HCT116 (cell line): ENCODE data around the gene IFI35. TPM values are rescaled to one million over a fixed set of nuclear protein-coding genes. Genes with fewer than 3 reads are reported as not detected.

ENCODE experiments used
- total RNA-seq: library from RNA; stranded (reverse); gene quantifications from one replicate; pipeline ENCODE4 v1.2.1, GENCODE V29; 2021; ENCODE audit not compliant: unreplicated experiment

IFI35 gene
- total RNA-seq, 1 experiment from 2014 or later = 14.8 TPM

Other genes with a start within 250 kb of the IFI35 start
- gene RAMP2, start 245.6 kb upstream of the IFI35 start, total RNA-seq = not detected
- 57.0 TPM for gene VPS25, start 233.3 kb upstream of the IFI35 start, total RNA-seq
- 4.5 TPM for gene WNK4, start 226.2 kb upstream of the IFI35 start, total RNA-seq
- 37.1 TPM for gene COA3, start 208.1 kb upstream of the IFI35 start, total RNA-seq
- gene CNTD1, start 207.9 kb upstream of the IFI35 start, total RNA-seq = not detected
- gene BECN1, start 182.5 kb upstream of the IFI35 start, total RNA-seq = 84.3 TPM
- gene PSME3, start 173.4 kb upstream of the IFI35 start, total RNA-seq = 163 TPM
- 8.0 TPM for gene AOC2, start 162.2 kb upstream of the IFI35 start, total RNA-seq
- gene AOC3, start 155.6 kb upstream of the IFI35 start, total RNA-seq = 5.9 TPM
- 0.10 TPM for gene G6PC1, start 106.0 kb upstream of the IFI35 start, total RNA-seq
- 65.9 TPM for gene AARSD1, start 42.3 kb upstream of the IFI35 start, total RNA-seq
- gene PTGES3L, start 26.7 kb upstream of the IFI35 start, total RNA-seq = 1.7 TPM
- gene RUNDC1, start 26.2 kb upstream of the IFI35 start, total RNA-seq = 13.0 TPM
- gene RPL27, start 8.4 kb upstream of the IFI35 start, total RNA-seq = 1,295 TPM
- 197 TPM for gene VAT1, start 15.6 kb downstream of the IFI35 start, total RNA-seq
- gene RND2, start 18.4 kb downstream of the IFI35 start, total RNA-seq = 0.66 TPM
- gene BRCA1, start 118.6 kb downstream of the IFI35 start, total RNA-seq = 44.1 TPM
- 60.8 TPM for gene NBR1, start 164.4 kb downstream of the IFI35 start, total RNA-seq
- 3.5 TPM for gene TMEM106A, start 205.1 kb downstream of the IFI35 start, total RNA-seq
- gene CCDC200, start 221.8 kb downstream of the IFI35 start, total RNA-seq = not detected
- gene RNU2-1, start 227.2 kb downstream of the IFI35 start, total RNA-seq = 5,800 TPM